22Rv1 (cell line): ENCODE data around the gene CCDC91.
"Not testable (repeated sequence)": the region's sequence is repeated elsewhere in the genome, so short reads cannot be mapped to it uniquely, and the experiment has no call there.

Source experiments
- CTCF ChIP-seq: fragments of 450-650 bp; IDR thresholded peaks from 2 replicates; pipeline ENCODE4 v1.5.1; 2017; ENCODE audit warnings: mild to moderate bottlenecking
- ZFX ChIP-seq: fragments of 450-650 bp; IDR thresholded peaks from 2 replicates; pipeline ENCODE4 v1.6.1; 2017; ENCODE audit warnings: antibody characterized with exemption, borderline replicate concordance

GRCh38 chr12:28476206-28476605 lies 285.9 kb downstream of the CCDC91 start:
- TF ChIP-seq CTCF, ZFX: not testable (repeated sequence)
